ENCODE data around the gene UVRAG. TPM values are rescaled to one million over a fixed set of nuclear protein-coding genes. Genes with fewer than 3 reads are reported as not detected.

Gene UVRAG
- total and polyA plus RNA-seq, 9 donors: 10.1 to 26.7 (median 19.2) TPM

- no peak for TF ChIP-seq EP300 (IDR thresholded peaks at IDR 0.05)
- no peak for TF ChIP-seq POLR2A (IDR thresholded peaks at IDR 0.05)
- no peak for TF ChIP-seq CTCF (IDR thresholded peaks at IDR 0.05)
Measured at GRCh38 chr11:75884321-75884720, 69.3 kb downstream of the UVRAG start.

GRCh38 chr11:75888416-75888815 is 73.4 kb downstream of the UVRAG start:
- no peaks in the 10 kb centered on the region for H3K36me3 ChIP-seq
- no peaks in the 10 kb centered on the region for H3K9me3 ChIP-seq
- H3K27ac ChIP-seq: no peak overlapping the region
- 94 to 97% (median 96%) methylated on average over 3 of the region's 3 CpGs for WGBS, 3 donors
- H3K27me3 ChIP-seq: no peaks in the 10 kb centered on the region
- TF ChIP-seq POLR2A (IDR thresholded peaks at IDR 0.05): no peak
- no peak for TF ChIP-seq CTCF (IDR thresholded peaks at IDR 0.05)
- TF ChIP-seq EP300 (IDR thresholded peaks at IDR 0.05): no peak
- intact Hi-C loops (cut with DNase I): no loop called here
- no peaks in the 10 kb centered on the region for H3K4me1 ChIP-seq (ENCODE audit: insufficient read depth)
- DNase-seq: no peak
- no peak overlapping the region for H3K4me3 ChIP-seq

More at GRCh38 chr11:75884321-75884720, 69.3 kb downstream of the UVRAG start:
- DNase-seq: no peak
- H3K36me3 ChIP-seq: no peaks in the 10 kb centered on the region
- H3K9me3 ChIP-seq: no peaks in the 10 kb centered on the region
- intact Hi-C loops (cut with DNase I): no loop called here
- peaks cover 1% of the 10 kb centered on the region for H3K4me1 ChIP-seq (ENCODE audit: insufficient read depth)
- no peaks in the 10 kb centered on the region for H3K27me3 ChIP-seq
- no peak overlapping the region for H3K4me3 ChIP-seq
- H3K27ac ChIP-seq: no peak overlapping the region

- intact Hi-C loops (cut with DNase I): loop anchor here (5.0 to 10.0 kb wide), 2 partner anchors 423 to 560 kb away; no protein-coding TSS in a partner anchor
- TF ChIP-seq POLR2A (IDR thresholded peaks at IDR 0.05) (no peak), CTCF (IDR thresholded peaks at IDR 0.05) (no peak), EP300 (IDR thresholded peaks at IDR 0.05) (no peak)
- no peak overlapping the region for H3K4me3 ChIP-seq
- 81 to 89% (median 84%) methylated on average over 6 of the region's 6 CpGs for WGBS, 3 donors
- no peak overlapping the region for H3K27ac ChIP-seq
- H3K4me1 ChIP-seq (ENCODE audit: insufficient read depth): no peaks in the 10 kb centered on the region
- no peak for DNase-seq
- H3K9me3 ChIP-seq: no peaks in the 10 kb centered on the region
- H3K27me3 ChIP-seq: no peaks in the 10 kb centered on the region
- H3K36me3 ChIP-seq: no peaks in the 10 kb centered on the region
Measured at GRCh38 chr11:75891947-75892739, 77.1 kb downstream of the UVRAG start.

- WGBS, 3 donors: 91 to 95% (median 93%) methylated on average over 4 of the region's 4 CpGs
- no peaks in the 10 kb centered on the region for H3K4me1 ChIP-seq (ENCODE audit: insufficient read depth)
- no peak overlapping the region for H3K4me3 ChIP-seq
- no peaks in the 10 kb centered on the region for H3K36me3 ChIP-seq
- intact Hi-C loops (cut with DNase I): loop anchor here (5.0 to 10.0 kb wide), 2 partner anchors 422 to 559 kb away; no protein-coding TSS in a partner anchor
- TF ChIP-seq CTCF (IDR thresholded peaks at IDR 0.05): no peak
- TF ChIP-seq EP300 (IDR thresholded peaks at IDR 0.05): no peak
- no peak for TF ChIP-seq POLR2A (IDR thresholded peaks at IDR 0.05)
- no peaks in the 10 kb centered on the region for H3K9me3 ChIP-seq
- H3K27me3 ChIP-seq: no peaks in the 10 kb centered on the region
- DNase-seq: no peak
- H3K27ac ChIP-seq: no peak overlapping the region
Measured at GRCh38 chr11:75893251-75893650, 78.2 kb downstream of the UVRAG start.

All from ovary (tissue), 9 donors.